Stimulated activated CD4-positive, alpha-beta T cell treated with anti-CD3 and anti-CD28 coated beads, Interleukin-4, amount 100 ng/mL, for 1 hour (primary cell): Measurements from ENCODE around the gene PTPRG.

Source experiments
- DNase-seq: peaks from one replicate; pipeline ENCODE4 v3.0.0-alpha.2; 2020

PTPRG gene

DNA sequence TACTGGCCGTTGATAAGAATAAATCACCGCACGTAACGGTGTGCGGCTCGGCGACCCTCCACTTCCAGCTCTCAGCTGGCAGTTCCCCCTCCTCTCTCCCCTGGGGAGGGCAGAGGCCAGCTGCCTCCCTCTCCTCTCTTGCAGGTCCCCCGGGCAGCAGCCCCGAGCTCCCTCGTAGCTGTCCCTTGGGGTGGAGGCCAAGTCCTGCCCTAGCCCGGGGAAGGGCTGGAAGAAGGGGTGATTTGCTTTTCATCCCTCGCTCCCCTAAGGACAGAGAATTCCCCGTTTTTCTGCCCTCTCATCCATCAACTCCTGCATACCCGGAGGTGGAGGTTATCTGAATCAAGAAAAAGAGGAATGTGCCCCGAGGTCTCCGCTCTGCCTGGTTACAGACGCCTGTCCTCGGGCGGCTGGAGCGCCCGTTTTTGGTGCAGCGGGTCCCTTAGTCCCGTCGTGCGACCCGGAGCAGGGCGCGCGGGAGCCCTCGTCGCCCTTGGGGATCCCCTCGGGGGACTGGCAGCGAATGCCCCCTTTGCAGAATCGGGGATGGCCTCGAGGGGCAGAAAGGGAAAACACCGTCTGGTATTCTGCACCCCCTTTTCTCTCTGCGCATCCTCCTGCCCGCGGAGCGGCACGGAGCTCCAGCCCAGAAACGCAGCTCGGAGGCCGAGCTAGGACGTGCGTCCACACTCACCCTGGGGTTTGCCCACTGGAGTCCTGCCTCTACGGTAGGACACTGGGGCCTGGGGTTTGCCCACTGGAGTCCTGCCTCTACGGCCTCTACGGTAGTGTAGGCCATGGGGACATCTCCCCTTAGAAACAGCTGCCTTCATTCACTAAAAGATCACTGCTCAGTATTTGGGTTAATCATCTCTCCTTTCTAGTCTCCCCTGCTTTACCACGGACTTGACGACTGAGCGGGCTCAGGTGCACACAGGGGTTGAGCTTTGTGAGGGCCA, 2.2 kb downstream of the PTPRG start:
- DNase-seq, result no peak

DNA sequence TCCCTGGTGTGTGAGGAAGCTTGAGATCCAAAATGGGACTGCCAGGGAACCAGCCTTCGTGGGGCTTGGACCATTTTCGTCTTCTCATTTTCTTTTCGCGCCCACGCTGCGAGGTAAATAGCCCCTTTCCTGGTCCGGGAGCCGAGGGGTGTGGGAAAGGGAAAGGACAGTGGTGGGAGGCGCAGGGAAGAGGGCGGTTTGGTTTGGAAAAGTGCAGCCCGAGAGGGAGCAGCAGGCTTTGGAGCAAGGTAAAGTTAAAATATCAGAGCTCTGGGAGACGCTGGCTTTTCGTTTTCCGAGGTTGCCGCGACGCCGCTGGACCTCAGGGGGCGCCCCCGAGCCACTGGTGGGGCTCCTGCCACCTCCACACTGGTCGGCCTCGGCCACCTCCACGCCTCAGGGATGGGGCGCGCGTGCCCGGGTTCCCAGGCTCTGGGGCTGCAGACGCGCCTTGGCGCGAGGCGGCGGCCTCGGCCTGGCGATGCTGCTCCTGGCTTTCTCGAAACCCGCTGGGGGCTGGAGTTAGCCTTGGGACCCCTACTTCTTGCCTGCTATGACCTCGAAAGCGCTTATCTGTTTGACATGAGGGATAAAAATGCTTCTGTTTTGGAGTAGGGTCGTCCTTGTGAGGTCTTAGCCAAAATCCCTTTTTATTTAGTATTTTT, 3.2 kb downstream of the PTPRG start:
- DNase-seq, result no peak

DNA sequence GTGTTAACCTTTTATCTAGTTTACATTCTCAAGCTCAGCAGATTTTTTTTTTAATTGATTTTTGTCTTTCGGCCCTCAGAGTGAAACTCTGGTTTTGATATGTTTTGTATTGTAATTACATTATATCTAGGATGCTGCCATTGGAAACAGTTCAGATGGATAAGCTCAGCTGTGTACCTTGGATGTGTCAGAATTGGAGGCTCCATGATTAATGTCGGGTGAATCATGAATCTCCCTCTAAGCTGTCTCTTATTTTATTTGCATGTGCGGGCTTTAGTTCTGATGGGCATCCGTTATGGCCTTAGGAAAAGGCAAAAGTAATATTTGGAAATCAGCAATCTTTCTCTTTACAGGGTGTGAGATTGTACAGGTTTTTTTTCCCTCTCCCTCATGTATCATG, 4.2 kb downstream of the PTPRG start:
- no peak for DNase-seq

DNA sequence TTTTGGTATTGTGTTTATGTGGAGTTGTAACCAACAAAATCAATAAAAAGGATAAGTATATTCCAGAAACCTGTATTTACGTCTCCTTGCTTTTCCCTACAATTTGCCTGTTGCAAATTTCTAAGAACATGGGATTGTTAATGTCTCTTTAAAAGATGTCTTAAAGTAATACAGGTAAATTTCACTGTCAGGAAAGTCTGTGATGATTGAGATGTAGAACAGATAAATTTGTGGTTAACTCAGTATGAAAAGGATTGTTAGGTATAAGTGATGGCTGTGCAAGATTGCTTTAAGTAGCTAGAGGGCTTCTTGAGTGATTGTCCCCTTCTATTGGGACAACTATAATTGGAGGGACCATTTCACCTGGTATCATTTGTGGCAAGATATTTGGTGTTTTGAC, 6.8 kb downstream of the PTPRG start:
- DNase-seq, result no peak

DNA sequence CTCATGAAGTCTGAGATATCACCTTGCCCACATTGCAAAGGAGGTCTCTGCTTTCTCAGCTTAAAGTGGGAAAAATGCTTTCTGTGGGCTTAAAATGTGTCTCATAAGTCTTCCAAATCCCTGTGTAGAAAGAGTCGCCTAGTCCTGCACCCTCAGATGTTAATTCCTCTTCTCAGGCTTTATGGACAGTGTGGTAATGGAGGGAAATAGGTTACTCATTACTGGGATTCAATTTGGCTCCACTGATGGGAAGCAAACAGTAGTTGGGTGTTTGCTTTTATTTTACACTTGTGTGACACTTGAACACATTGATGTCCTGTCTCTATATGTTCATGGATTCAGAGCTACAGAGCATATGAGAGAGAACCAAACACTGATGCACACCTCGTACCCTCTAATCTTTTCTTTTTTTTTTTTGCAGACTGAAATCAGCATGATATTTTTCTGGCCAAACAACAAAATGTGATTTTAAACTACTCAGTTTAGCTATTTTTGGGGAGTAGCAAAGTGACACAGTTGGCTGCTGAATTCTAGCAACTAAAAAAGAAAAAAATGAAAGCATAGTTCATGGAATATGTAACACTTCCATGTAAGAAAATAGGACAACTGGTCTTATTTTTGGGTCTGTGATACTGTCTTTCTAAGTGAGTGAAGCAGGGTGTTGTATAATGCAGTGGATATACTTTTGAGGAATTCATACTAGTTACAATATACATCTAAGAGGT, 8.6 kb downstream of the PTPRG start:
- no peak for DNase-seq

DNA sequence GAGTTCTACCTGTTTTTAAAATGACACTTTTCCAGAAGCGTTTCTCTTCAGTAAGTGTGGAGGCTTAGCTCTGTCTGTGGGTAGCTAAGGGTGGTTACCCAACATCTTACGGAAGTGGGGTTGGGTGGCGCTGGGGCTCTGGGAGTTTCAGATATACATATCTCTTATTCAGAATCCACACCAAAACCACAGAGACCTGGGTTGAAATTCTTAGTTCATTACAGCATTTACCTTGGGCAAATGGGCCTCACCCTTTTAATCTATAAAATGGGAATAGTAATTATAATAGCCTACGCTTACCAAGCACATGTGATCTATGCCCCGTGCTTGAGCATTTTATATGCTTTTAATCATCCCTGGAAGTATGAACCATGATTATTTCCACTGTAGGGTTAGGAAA, 9.4 kb downstream of the PTPRG start:
- DNase-seq, result no peak

DNA sequence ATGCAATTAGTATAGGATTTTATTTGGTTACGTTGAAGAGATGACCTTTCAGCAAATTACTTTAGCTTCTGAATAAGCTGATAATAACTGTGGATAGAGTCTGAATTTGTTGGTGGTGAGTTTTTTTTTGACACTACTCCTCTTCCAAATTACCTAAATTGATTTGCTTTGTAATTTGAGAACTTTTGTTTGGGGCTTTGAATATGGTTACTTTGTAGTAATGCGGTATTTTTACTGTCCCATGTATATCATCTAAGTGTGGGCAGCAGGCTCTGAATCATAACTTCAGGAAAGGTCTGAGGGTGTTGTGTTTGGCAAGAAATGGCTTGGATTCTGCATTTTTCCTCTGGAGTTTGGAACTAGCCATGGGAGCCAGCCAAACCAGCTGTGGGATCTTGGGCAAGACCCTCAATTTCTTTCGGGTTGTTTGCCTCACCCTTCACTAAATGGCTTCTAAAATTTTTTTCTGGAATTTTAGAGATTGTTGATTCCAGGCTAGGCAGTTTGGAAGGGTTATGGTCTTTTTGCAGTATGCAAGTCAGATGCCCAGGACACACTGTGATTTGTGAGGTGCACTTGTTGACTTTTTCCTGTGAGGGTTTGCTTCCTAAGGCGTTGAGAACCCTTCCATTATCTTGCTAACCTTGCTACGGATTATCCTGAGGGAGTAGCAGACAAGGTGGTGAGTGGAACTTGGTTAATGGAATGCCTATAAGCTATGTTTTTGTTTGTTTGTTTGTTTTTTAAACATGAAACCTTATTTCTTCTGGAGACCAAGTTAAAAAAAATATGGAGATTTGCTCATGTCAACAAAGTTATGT, 10.4 kb downstream of the PTPRG start:
- no peak for DNase-seq

DNA sequence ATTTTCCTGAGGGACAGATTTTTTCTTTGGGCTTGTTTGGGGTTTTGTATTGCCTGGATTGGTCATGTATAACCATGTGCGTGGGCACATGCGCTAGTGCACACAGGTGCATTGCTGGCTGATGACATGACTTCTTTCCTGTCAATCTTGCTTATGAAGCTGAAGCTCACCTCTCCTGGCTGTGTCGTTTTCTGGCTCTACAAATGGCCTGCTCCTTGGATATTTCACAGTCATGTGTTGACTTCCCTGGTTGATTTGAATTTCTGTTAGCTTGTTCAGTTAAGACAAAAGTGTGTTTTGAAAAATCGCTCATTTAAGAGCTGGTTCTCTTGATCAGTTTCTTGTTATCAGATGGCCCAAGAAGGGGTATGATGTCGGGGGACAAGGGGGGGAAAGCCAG, 11.5 kb downstream of the PTPRG start:
- DNase-seq, result no peak

DNA sequence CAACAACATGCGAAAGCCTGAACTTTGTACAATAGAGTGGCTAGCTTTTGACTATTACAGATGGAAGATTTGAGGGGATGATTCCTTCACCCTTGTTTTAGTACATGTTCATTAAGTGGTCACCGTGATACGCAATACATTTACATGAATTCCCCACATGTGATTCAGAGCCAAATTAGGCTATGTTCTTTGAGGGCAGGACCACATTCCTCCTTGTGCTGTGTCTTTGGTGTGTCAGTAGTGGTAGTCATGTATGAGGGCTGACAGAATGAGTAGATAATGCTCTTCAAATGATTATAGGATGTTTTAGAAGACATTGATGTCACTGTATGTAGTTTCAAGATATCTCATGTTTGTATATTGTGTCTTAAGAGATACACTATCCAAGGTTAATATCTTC, 12.1 kb downstream of the PTPRG start:
- DNase-seq, result no peak

DNA sequence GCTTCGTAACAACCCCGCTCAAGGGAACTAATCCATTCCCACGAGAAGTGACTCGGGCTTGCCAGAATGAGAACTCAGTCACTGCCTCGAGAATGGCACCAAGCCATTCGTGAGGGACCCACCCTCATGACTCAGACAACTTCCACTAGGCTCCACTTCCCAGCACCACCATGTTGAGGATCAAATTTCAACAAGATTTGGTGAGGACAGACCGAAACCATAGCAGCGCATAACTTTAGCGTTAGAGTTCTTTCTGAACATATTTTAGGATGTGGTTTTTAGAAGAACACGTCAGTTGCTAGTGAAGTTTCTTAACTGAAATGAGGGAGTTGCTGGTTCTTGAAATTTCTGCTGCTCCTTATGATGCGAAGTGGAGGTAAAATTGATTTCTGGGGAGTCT, 13.5 kb downstream of the PTPRG start:
- no peak for DNase-seq

DNA sequence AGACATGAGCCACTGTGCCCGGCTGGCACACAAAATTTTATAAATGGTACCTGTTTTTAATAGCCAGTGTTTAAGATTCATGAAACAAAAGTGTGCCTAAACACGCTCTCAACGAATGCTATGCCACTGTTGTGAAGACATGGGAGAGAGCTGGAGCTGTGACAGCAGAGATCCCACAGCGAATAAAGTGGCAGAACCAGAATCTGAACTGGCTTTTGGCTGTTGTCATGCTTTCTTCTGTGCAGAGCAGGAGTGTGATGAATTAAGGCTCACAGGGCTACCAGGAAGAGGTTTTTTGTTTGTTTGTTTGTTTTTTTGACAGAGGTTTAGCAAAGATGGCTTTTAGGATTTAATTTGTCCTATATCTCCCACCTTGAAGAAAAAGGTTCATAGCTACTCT, 14.5 kb downstream of the PTPRG start:
- DNase-seq, result no peak

DNA sequence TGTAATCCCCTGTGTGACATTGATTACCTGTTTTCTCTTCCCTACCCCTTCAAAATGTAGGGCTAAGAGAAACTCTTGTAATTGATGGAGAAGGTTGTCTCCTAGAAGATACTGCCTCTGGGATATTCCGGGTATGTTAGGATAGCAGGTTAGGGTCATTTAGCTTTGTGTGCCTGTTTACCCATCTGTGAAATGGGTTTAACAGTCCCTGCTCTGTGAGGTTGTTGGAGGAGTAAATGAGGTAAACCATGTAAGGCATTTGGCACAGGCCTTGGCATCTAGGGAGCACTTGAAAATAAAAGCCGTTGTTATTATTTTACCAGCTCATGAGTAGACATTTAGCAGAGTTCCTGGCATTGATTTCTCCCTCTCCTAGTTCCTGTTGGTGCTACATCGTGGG, 16.4 kb downstream of the PTPRG start:
- no peak for DNase-seq

DNA sequence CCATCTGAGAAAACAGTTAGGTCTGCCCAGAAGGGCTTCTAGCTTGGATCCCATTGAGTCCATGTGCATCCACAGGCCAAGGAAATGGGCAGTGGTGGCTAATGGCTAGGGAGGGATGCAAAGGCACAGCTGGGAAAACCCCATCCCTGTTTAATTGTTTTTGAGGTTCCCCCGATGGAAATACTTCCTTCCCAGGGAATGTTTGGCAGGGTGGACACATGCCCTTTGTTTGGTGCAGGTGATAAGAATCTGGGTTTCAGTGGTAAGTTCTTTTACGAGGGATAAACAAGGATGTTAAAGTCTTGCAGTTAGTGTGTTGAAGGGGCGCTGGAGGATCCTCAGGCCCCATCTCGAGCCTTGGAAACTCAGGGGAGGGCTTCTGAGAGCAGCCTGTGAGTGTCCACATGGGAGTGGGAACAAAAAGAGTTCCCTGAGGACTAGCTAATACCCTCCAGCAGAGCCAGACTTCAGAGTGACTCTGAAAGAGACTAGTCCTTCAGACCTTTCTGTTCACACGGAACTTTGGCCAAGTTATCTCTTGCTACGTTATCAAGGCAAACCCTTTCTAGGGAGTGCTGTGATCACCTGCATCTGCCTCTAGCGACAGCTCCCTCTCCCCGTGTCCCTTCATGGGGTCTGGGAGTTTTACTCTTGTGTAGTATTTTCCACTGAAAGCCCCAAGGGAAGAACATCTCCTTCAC, 17.4 kb downstream of the PTPRG start:
- no peak for DNase-seq

DNA sequence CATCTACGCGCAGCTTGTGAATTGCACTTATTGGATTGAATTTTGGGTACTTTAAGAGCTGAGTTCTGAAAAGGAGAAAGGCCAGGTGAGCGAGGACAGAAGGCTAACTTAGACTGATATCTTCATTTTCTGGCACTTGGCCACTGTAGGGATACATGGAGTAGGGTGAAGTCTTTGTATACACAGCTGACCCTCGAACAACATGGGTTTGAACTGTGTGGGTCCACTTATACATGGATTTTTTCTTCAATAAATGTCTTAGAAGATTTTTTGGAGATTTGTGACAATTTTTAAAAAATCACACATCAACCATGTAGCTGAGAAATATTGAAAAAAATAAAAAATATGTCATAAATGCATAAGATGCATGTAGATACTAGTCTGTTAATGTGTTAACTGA, 18.3 kb downstream of the PTPRG start:
- DNase-seq, result no peak

DNA sequence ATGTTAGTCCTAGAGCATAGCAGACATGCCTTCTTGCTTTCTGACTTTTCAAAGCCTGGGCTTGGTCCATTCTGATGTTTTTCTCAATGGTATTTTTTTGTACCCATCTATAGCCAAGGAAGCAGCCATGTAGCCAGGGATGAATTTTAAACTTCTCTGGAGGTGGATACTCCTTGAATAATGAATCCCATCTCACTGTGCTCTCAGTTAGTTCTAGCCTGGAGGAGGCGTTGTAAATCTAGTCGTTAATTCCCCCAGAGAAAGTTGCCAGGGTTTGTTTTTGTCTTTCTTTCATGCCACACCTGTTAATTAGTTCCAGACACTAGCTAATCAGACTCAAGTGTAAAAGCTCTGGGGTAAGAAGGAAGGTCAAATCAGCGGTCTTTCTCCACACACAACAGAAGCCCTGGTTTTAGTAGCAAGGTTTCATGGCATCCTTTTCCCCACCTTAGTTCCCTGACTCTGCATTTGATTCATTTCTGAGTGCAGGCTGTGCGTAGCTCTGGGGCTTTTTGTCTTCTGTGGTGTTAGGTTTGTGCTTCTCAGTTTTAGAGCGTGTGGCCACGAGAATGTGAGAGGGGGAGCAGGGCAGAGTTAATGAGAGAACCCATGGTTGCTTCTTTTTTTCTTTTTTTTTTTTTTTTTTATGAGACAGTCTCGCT, 19.7 kb downstream of the PTPRG start:
- no peak for DNase-seq

DNA sequence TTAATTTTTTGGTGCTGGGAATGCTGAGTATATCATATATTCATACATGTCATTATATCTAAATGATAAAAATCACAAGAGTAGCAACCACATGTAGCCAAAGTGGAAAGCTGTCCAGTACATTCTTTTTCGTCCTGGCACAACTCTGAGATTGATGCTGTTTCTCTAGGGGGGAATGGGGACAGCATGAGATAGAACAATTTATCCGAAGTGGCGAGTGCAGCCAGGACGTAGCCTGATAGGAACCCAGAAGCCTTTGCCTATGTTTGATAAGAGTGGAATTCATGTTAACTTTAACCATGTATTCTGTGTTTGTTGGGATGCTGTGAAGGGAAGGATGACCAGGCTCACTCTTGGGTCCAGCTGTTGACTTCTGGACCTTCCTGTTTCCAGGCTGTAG, 20.9 kb downstream of the PTPRG start:
- no peak for DNase-seq

DNA sequence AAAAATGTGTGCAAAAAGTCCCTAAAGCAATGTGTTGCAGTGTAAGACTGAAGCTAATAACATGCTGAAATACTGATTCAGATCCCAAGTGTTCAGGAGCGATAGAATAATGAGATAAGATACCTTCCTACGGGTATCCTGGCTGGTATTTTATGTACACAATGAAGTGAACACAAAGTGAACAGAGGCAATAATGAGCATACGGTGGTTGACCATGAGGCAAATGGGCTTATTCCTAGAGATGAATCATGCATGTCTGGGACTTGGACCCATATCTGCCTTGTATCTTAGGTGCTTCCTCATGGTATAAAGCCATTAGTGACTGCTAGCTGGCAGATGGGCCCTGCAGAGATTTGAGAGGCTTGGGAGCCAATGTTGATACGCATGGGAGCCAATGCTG, 21.5 kb downstream of the PTPRG start:
- no peak for DNase-seq

DNA sequence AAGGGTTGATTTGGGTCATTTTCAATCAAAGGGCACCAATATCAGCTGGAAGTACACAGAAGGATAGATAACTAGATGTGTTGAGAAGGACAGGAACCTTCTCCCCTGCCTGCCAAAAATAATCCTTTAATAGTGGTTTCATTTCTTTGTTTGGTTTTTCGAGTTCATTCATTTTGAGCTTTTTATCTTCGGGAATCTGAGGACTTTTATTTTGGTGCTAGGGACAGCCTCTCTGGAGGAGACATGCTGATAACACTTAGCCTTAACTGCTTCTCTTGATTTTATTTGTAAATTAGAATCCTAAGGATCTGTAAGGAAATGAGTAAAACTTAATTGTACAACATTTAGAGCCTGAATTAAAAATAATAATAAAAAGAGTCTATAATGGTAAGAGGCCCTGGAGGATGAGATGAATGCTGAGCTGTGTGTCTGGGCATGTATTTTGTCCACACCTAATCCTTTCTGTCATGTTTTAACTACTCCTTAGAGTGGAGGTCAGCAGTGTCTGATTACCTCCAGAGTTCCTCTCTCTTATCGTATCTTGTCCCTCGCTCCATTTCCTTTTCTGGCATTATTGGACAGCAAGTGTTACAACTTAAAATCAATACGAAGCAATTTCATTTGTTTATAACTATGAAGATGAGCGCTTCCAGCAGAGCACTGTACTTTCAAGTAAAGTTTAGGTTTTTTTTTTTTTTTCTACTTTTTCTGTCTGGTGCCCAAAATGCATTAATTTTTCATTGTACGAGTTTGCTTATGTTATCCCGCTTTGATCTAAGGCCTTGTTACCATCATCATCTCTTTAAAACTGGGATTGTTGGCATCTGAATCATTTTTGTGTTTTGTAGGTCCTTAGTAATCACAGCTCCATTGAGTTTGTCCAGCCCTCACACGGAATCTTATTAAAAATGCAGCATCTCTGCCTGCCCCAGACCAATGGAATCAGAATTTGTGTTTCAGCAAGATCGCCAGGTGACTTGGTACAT, 22.8 kb downstream of the PTPRG start:
- no peak for DNase-seq

DNA sequence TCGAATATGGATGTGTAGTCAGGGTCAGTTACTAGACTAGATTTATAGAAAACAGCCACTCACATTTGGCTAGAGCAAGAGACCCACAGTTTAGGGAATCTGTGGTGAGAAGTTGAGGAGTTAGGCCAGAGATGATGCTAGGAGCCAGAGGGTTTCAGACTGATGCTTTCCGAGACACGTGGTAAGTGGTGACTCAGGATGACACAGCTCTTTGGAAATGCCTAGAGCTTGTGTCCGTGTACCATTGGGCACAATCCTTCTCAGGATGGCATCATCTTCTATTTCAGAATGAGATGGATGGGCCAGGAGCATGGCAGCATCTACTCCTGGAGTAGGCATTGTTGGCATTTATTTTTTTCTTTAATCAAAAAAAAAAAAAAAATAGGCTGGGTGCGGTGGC, 28.5 kb downstream of the PTPRG start:
- DNase-seq, result no peak

DNA sequence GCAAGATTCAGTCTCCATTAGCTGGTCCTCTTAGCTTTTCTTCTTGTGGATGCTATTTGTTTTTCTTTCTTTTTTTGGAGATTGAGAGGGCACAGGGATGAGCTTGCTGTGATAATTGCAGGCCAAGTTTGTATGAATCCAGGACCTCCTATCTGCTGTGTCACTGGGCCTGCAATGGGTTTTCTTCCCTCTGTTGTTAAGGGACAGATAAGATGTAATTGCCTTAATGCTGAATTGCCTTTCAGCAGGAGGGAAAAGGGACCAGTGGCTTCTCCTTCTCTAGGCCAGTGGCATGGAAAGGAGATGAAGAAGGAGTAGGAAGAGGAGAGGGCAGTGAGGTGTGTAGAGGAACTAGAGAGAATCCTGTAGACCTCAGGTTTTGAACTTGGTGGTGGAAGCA, 29.9 kb downstream of the PTPRG start:
- DNase-seq, result no peak
